Measurements from ENCODE around the gene NPM3.

The NPM3 gene

DNA sequence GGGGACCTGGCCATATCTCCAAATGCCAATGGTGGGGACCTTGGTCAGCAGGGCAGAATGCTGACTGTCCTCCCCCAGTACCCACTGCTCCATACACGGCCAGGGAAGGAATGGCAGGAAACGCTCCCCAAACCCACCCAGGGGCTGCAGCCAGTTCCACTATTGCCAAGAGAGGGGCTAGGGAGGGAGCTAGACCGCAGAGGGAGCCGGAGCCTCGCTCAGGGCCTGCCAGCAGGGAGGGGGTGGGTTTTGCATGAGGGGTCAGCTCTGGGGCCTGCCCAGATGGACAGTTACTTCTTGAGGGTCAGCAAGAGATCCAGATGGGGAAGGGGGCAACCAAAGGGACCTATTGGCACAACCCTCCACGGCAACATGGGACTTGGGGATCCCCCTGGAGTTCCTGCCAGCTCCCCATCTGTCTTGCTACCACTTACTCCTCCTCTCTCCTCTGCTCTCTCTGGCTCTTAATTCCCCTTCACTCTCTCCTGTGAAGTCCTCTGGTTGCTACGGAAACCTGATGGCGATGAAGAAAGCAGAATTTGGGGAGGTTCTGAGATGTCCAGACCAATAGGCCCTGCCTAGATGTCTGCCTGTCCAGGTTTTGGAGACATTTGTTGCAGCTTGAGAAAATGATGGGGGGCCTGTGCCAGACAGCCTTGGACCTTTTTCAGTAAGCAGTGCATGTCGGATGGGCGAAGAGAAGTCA, 20.0 kb downstream of the NPM3 start:
- H3K79me2 ChIP-seq: no peaks in the 10 kb centered on the region
- no peak overlapping the region for H3K9ac ChIP-seq
- H3K36me3 ChIP-seq (ENCODE audit: control insufficient read depth, insufficient read depth, low read length): no peaks in the 10 kb centered on the region
- H3K27me3 ChIP-seq (ENCODE audit: control insufficient read depth, insufficient read depth, low read length): no peaks in the 10 kb centered on the region
- no peak overlapping the region for H3K4me3 ChIP-seq (ENCODE audit: low read depth, low read length)
- no peak overlapping the region for H3K4me2 ChIP-seq (ENCODE audit: low read length)
- peaks cover 5% of the 10 kb centered on the region for H3K4me1 ChIP-seq
- no peaks in the 10 kb centered on the region for H3K9me3 ChIP-seq (ENCODE audit: control insufficient read depth, low read length)
- TF ChIP-seq, protein P1, sequence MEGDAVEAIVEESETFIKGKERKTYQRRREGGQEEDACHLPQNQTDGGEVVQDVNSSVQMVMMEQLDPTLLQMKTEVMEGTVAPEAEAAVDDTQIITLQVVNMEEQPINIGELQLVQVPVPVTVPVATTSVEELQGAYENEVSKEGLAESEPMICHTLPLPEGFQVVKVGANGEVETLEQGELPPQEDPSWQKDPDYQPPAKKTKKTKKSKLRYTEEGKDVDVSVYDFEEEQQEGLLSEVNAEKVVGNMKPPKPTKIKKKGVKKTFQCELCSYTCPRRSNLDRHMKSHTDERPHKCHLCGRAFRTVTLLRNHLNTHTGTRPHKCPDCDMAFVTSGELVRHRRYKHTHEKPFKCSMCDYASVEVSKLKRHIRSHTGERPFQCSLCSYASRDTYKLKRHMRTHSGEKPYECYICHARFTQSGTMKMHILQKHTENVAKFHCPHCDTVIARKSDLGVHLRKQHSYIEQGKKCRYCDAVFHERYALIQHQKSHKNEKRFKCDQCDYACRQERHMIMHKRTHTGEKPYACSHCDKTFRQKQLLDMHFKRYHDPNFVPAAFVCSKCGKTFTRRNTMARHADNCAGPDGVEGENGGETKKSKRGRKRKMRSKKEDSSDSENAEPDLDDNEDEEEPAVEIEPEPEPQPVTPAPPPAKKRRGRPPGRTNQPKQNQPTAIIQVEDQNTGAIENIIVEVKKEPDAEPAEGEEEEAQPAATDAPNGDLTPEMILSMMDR (IDR thresholded peaks at IDR 0.05): no peak
- no peak overlapping the region for H3K27ac ChIP-seq
- no peak overlapping the region for H2AFZ ChIP-seq

DNA sequence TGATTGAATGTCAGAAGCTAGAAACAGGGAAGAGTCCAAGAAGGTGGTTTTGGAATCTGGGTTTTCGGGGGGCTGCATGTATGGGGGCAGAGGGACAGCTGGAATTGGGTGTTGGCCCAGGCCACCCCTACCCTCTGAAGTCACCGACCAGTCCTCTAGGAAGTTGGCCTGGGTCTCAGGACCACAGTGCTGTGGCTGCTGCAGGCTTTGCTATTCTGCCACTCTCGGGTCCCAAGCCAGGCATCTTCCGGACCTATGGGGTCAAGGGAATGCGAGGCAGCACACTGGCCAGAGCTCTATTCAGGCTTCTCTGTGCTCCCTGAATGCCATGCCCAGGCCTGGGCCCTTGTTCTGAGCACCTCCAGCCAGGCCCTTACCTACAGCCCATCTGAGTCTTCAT, 20.5 kb downstream of the NPM3 start:
- Histone ChIP-seq H3K27ac (no peak overlapping the region), H3K4me1 (peaks cover 5% of the 10 kb centered on the region)

DNA sequence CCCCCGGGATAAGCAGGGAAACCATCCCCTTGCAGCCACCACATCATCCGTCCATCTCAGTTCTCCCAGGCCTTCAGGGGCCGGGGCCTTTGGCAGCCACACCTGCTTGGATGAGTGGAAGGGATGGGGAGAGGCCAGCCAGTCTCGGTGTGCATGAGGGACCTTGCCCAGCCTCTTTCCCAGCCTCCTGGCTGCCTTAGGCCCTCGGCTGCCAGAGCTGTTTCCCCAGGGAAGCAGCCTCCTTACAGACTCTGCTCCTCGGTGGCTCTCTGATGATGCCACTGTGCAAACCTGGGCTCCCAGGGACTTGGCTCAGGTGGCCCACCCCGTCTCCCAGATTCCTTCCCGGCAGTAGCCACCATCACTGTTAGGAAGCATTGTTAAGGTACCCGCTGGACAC, 22.0 kb downstream of the NPM3 start:
- TF ChIP-seq, protein P1 (IDR thresholded peaks at IDR 0.05): no peak
- no peak overlapping the region for H3K9ac ChIP-seq
- H3K36me3 ChIP-seq (ENCODE audit: control insufficient read depth, insufficient read depth, low read length): no peaks in the 10 kb centered on the region
- no peak overlapping the region for H3K27ac ChIP-seq
- no peaks in the 10 kb centered on the region for H3K9me3 ChIP-seq (ENCODE audit: control insufficient read depth, low read length)
- H3K79me2 ChIP-seq: no peaks in the 10 kb centered on the region
- peaks cover 5% of the 10 kb centered on the region for H3K4me1 ChIP-seq
- H2AFZ ChIP-seq: no peak overlapping the region
- no peak overlapping the region for H3K4me2 ChIP-seq (ENCODE audit: low read length)
- H3K27me3 ChIP-seq (ENCODE audit: control insufficient read depth, insufficient read depth, low read length): no peaks in the 10 kb centered on the region
- no peak overlapping the region for H3K4me3 ChIP-seq (ENCODE audit: low read depth, low read length)

More for the DNA sequence above, 20.5 kb downstream of the NPM3 start:
- no peaks in the 10 kb centered on the region for H3K79me2 ChIP-seq
- H3K9ac ChIP-seq: no peak overlapping the region
- H3K27me3 ChIP-seq (ENCODE audit: control insufficient read depth, insufficient read depth, low read length): no peaks in the 10 kb centered on the region
- no peak overlapping the region for H2AFZ ChIP-seq
- TF ChIP-seq, protein P1 (IDR thresholded peaks at IDR 0.05): no peak
- no peaks in the 10 kb centered on the region for H3K36me3 ChIP-seq (ENCODE audit: control insufficient read depth, insufficient read depth, low read length)
- no peak overlapping the region for H3K4me2 ChIP-seq (ENCODE audit: low read length)
- no peaks in the 10 kb centered on the region for H3K9me3 ChIP-seq (ENCODE audit: control insufficient read depth, low read length)
- no peak overlapping the region for H3K4me3 ChIP-seq (ENCODE audit: low read depth, low read length)

DNA sequence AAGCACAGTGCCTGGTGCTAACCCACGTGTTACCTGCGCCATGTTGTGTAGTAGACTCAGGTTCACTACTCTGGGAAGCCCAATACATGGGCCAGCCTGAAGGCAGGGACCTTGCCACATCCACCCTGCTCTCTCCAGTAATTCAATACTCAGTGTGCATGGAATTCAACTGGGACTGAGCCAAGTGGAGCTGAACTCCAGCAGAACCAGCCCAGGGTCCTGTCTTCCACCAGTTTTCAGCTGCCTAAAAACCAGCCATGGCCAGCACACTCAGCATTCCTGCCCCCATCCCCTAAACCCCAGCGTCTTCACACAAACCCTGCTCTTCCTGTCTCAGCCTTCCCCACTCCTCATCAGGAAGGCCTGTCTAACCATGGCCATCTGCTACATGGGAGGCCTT, 22.7 kb downstream of the NPM3 start:
- Histone ChIP-seq H3K79me2 (no peaks in the 10 kb centered on the region), H3K4me2 (ENCODE audit: low read length) (no peak overlapping the region), H3K4me1 (peaks cover 5% of the 10 kb centered on the region), H3K9me3 (ENCODE audit: control insufficient read depth, low read length) (no peaks in the 10 kb centered on the region), H3K9ac (no peak overlapping the region), H2AFZ (no peak overlapping the region), H3K27me3 (ENCODE audit: control insufficient read depth, insufficient read depth, low read length) (no peaks in the 10 kb centered on the region), H3K36me3 (ENCODE audit: control insufficient read depth, insufficient read depth, low read length) (no peaks in the 10 kb centered on the region), H3K4me3 (ENCODE audit: low read depth, low read length) (no peak overlapping the region), H3K27ac (no peak overlapping the region)
- TF ChIP-seq, protein P1 (IDR thresholded peaks at IDR 0.05): no peak
